Effector CD8-positive, alpha-beta T cell (primary cell): Measurements from ENCODE around the gene LUC7L3.
"Not testable (repeated sequence)": the region's sequence is repeated elsewhere in the genome, so short reads cannot be mapped to it uniquely, and the experiment has no call there.

Source experiments
- DNase-seq: peaks from one replicate; lab custom pipeline; 2025; lab: John Stamatoyannopoulos, UW

The LUC7L3 gene

GRCh38 chr17:50708050-50709000 lies 11.1 kb upstream of the LUC7L3 start:
- DNase-seq, result no peak

GRCh38 chr17:50709053-50709452 lies 10.3 kb upstream of the LUC7L3 start:
- not testable (repeated sequence) for DNase-seq

- no peak for DNase-seq
Observed at GRCh38 chr17:50710025-50710424, 9.4 kb upstream of the LUC7L3 start.

GRCh38 chr17:50710650-50711049 lies 8.8 kb upstream of the LUC7L3 start:
- DNase-seq, result no peak

- DNase-seq, result no peak
Observed at GRCh38 chr17:50712641-50713040, 6.8 kb upstream of the LUC7L3 start.

GRCh38 chr17:50715471-50715870 lies 3.9 kb upstream of the LUC7L3 start:
- no peak for DNase-seq

- no peak for DNase-seq
Observed at GRCh38 chr17:50719924-50720794, 756 bp downstream of the LUC7L3 start.

GRCh38 chr17:50721194-50722010 lies 2.0 kb downstream of the LUC7L3 start:
- no peak for DNase-seq

- DNase-seq, result no peak
Observed at GRCh38 chr17:50722746-50723145, 3.3 kb downstream of the LUC7L3 start.

- DNase-seq, result not testable (repeated sequence)
Observed at GRCh38 chr17:50724622-50725021, 5.2 kb downstream of the LUC7L3 start.

GRCh38 chr17:50725769-50726655 lies 6.6 kb downstream of the LUC7L3 start:
- no peak for DNase-seq

GRCh38 chr17:50728112-50728429 lies 8.7 kb downstream of the LUC7L3 start:
- DNase-seq, result no peak

- no peak for DNase-seq
Observed at GRCh38 chr17:50728881-50729765, 9.7 kb downstream of the LUC7L3 start.

- DNase-seq, result no peak
Observed at GRCh38 chr17:50731575-50732460, 12.4 kb downstream of the LUC7L3 start.

- no peak for DNase-seq
Observed at GRCh38 chr17:50735287-50735686, 15.9 kb downstream of the LUC7L3 start.

- no peak for DNase-seq
Observed at GRCh38 chr17:50737118-50737698, 17.8 kb downstream of the LUC7L3 start.

GRCh38 chr17:50739098-50739497 lies 19.7 kb downstream of the LUC7L3 start:
- DNase-seq, result no peak

- no peak for DNase-seq
Observed at GRCh38 chr17:50745631-50746030, 26.2 kb downstream of the LUC7L3 start.

- no peak for DNase-seq
Observed at GRCh38 chr17:50749245-50749644, 29.8 kb downstream of the LUC7L3 start.
